DND-41 (cell line): ENCODE data around the gene PRKCA.
"Not testable (repeated sequence)": the region's sequence is repeated elsewhere in the genome, so short reads cannot be mapped to it uniquely, and the experiment has no call there.

Source experiments
- ATAC-seq: fragments of 200-7000 bp; cut with Tn5 transposase; 3 replicates; pipeline ENCODE4 v1.9.1; 2021; ENCODE audit warnings: low read depth; ENCODE audit not compliant: insufficient read depth
- DNase-seq: peaks from one replicate; pipeline ENCODE4 v3.0.0-alpha.2; 2020
- H2AFZ ChIP-seq: 2 replicates; pipeline ENCODE4 v1.6.0; 2012; ENCODE audit warnings: low read depth, low read length
- H3K27ac ChIP-seq: 2 replicates; pipeline ENCODE4 v1.5.1; 2012; ENCODE audit warnings: low read length, inconsistent platforms
- H3K27me3 ChIP-seq: fragments of 200-600 bp; sonication (generic); 2 replicates; pipeline ENCODE4 v1.6.0; 2012; ENCODE audit warnings: low read length, mild to moderate bottlenecking, inconsistent platforms; ENCODE audit not compliant: insufficient read depth, poor library complexity
- H3K36me3 ChIP-seq: 2 replicates; pipeline ENCODE4 v1.5.1; 2012; ENCODE audit warnings: low read length, inconsistent platforms; ENCODE audit not compliant: insufficient read depth
- H3K4me1 ChIP-seq: 2 replicates; pipeline ENCODE4 v1.5.1; 2012; ENCODE audit warnings: mild to moderate bottlenecking, low read length; ENCODE audit not compliant: insufficient read depth
- H3K4me2 ChIP-seq: 2 replicates; pipeline ENCODE4 v1.6.0; 2012; ENCODE audit warnings: mild to moderate bottlenecking, moderate library complexity, low read length, inconsistent platforms; ENCODE audit not compliant: insufficient read depth
- H3K4me3 ChIP-seq, 2 experiments: fragments of 200-600 bp in 1 of 2; shearing (Covaris generic) in 1 of 2; 2 replicates each; pipeline ENCODE4 v1.5.1; 2012 to 2016; ENCODE audit warnings: inconsistent platforms in 2 of 2, low read length in 2 of 2, mild to moderate bottlenecking in 2 of 2, low read depth in 1 of 2, moderate library complexity in 1 of 2
- H3K79me2 ChIP-seq: 2 replicates; pipeline ENCODE4 v1.6.0; 2012; ENCODE audit warnings: low read length, inconsistent platforms; ENCODE audit not compliant: insufficient read depth
- H3K9ac ChIP-seq: 2 replicates; pipeline ENCODE4 v1.6.0; 2012; ENCODE audit warnings: low read depth, mild to moderate bottlenecking, inconsistent platforms, low read length, moderate library complexity
- H3K9me3 ChIP-seq: 2 replicates; pipeline ENCODE4 v1.5.1; 2012; ENCODE audit warnings: low read length, moderate library complexity, mild to moderate bottlenecking, inconsistent platforms; ENCODE audit not compliant: insufficient read depth, severe bottlenecking
- H4K20me1 ChIP-seq: 2 replicates; pipeline ENCODE4 v1.6.0; 2012; ENCODE audit warnings: low read length; ENCODE audit not compliant: insufficient read depth
- EZH2 ChIP-seq: IDR thresholded peaks from 3 replicates; pipeline ENCODE4 v1.6.1; 2012; ENCODE audit warnings: borderline replicate concordance, low read depth, mild to moderate bottlenecking, moderate library complexity, low read length, inconsistent platforms; ENCODE audit not compliant: severe bottlenecking
- TF ChIP-seq, protein P1 (sequence below): IDR thresholded peaks from 2 replicates; pipeline ENCODE4 v1.5.1; 2012; ENCODE audit warnings: borderline replicate concordance, low read length, moderate library complexity, mild to moderate bottlenecking; ENCODE audit not compliant: poor library complexity, severe bottlenecking; ENCODE audit errors: extremely low read depth

Gene PRKCA

DNA sequence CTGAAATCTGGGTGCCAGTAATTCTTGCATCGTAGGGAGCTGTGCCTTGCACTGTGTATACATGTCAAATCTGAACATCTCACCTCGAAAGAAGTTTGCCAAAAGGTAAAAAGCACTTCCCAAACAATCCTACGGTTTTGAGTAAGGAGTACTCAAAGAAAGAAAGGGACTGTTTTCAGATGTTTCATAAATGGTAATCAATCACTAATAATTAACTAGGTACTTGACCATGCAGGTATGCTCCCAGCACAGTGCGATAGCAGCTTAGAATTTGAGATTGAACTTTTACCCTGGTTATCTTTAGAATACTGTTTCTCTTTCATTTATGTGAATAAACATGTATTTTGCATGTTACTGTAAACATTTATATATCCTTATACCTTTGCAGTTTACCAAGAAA, 39.0 kb downstream of the PRKCA start:
- no peak for DNase-seq
- no peak overlapping the region for H2AFZ ChIP-seq
- TF ChIP-seq, protein P1, sequence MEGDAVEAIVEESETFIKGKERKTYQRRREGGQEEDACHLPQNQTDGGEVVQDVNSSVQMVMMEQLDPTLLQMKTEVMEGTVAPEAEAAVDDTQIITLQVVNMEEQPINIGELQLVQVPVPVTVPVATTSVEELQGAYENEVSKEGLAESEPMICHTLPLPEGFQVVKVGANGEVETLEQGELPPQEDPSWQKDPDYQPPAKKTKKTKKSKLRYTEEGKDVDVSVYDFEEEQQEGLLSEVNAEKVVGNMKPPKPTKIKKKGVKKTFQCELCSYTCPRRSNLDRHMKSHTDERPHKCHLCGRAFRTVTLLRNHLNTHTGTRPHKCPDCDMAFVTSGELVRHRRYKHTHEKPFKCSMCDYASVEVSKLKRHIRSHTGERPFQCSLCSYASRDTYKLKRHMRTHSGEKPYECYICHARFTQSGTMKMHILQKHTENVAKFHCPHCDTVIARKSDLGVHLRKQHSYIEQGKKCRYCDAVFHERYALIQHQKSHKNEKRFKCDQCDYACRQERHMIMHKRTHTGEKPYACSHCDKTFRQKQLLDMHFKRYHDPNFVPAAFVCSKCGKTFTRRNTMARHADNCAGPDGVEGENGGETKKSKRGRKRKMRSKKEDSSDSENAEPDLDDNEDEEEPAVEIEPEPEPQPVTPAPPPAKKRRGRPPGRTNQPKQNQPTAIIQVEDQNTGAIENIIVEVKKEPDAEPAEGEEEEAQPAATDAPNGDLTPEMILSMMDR: no peak
- TF ChIP-seq EZH2: no peak
- H3K9me3 ChIP-seq: no peaks in the 10 kb centered on the region
- ATAC-seq: no peak
- H3K9ac ChIP-seq: no peak overlapping the region
- no peak overlapping the region for H3K4me2 ChIP-seq
- no peak overlapping the region for H3K4me3 ChIP-seq
- no peaks in the 10 kb centered on the region for H3K4me1 ChIP-seq
- no peak overlapping the region for H3K27ac ChIP-seq
- H3K79me2 ChIP-seq: peaks cover 82% of the 10 kb centered on the region
- H3K36me3 ChIP-seq: no peaks in the 10 kb centered on the region
- peaks cover 3% of the 10 kb centered on the region; the same call in 1 of the 2 replicates for H4K20me1 ChIP-seq
- no peaks in the 10 kb centered on the region for H3K27me3 ChIP-seq

DNA sequence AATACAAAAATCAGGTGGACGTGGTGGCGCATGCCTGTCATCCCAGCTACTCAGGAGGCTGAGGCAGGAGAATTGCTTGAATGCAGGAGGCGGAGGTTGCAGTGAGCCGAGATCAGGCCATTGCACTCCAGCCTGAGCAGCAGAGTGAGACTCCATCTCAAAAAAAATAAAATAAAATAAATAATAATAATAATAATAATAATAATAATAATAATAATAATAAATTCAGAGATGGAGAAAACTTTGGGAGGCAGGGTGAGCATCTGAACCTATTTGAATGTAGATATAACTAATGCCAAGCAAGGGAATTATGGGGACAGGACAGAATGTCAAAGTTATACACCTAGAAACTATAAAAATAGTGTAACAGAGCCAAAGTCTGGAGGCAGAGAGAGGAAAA, 39.9 kb downstream of the PRKCA start:
- DNase-seq, H3K4me1 ChIP-seq: not testable (repeated sequence)

DNA sequence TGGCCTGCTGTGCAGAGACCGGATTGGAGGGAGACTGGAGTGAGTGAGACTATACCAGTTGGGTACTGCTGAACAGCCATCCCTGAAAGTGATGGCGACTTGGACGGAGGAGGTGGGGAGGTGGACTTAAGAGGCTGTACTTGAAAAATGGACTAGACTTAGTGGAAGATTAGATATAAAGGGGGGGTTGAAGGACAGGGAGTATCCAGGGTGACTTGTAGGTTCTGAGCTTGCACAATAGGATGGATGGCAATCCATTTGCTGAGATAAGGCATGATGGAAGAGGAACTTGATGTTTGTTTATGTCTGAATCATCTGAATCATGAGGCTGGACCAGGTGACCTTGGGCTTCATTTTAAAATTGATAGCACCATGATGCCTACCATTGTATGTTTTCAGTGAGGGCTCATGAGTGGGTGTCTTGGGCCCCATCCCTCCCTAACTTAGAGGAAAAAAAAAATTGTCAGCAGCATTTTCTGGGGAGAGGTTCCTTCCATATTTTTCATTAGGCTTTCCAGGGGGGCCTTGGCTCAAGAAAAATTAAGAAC, 41.2 kb downstream of the PRKCA start:
- H3K4me3 ChIP-seq: no peak overlapping the region
- no peak overlapping the region for H3K27ac ChIP-seq
- no peaks in the 10 kb centered on the region; the same call in 1 of the 2 replicates for H4K20me1 ChIP-seq
- H3K9me3 ChIP-seq: no peaks in the 10 kb centered on the region
- no peaks in the 10 kb centered on the region for H3K4me1 ChIP-seq
- DNase-seq (no peak), ATAC-seq (no peak)
- H3K79me2 ChIP-seq: peaks cover 80% of the 10 kb centered on the region
- H3K9ac ChIP-seq: no peak overlapping the region
- H3K4me2 ChIP-seq: no peak overlapping the region
- no peaks in the 10 kb centered on the region for H3K36me3 ChIP-seq
- TF ChIP-seq EZH2: no peak
- TF ChIP-seq, protein P1: no peak
- H2AFZ ChIP-seq: no peak overlapping the region
- no peaks in the 10 kb centered on the region for H3K27me3 ChIP-seq

More for the DNA sequence above, 39.9 kb downstream of the PRKCA start:
- H3K27ac ChIP-seq, H3K27me3 ChIP-seq, H4K20me1 ChIP-seq, H3K9ac ChIP-seq, H3K9me3 ChIP-seq, ATAC-seq, H3K36me3 ChIP-seq, H3K4me3 ChIP-seq, H3K4me2 ChIP-seq, H2AFZ ChIP-seq: not testable (repeated sequence)
- peaks cover 81% of the 10 kb centered on the region for H3K79me2 ChIP-seq

DNA sequence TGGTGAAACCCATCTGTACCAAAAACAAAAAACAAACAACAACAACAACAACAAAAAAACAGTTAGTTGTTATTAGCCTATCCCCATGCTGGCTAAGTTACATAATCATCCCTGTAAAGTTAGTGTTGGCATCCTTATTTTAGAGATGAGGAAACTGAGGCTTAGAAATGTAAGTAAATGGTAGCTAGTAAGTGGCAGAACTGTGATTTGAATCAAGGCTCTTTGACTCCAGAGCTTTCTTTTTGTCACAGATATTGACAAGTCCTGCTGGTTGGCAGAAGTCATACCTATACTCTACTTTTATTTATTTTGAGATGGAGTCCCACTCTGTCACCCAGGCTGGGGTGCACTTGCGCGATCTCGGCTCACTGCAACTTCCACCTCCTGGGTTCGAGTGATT, 42.1 kb downstream of the PRKCA start:
- H3K9me3 ChIP-seq: no peaks in the 10 kb centered on the region
- H3K27ac ChIP-seq: no peak overlapping the region
- peaks cover 7% of the 10 kb centered on the region; the same call in 1 of the 2 replicates for H4K20me1 ChIP-seq
- H3K79me2 ChIP-seq: peaks cover 83% of the 10 kb centered on the region
- H3K27me3 ChIP-seq: no peaks in the 10 kb centered on the region
- H3K9ac ChIP-seq: no peak overlapping the region
- no peak overlapping the region for H3K4me2 ChIP-seq
- TF ChIP-seq EZH2: no peak
- TF ChIP-seq, protein P1: no peak
- H2AFZ ChIP-seq: no peak overlapping the region
- H3K4me3 ChIP-seq: no peak overlapping the region
- no peaks in the 10 kb centered on the region for H3K4me1 ChIP-seq
- ATAC-seq: no peak
- no peak for DNase-seq
- no peaks in the 10 kb centered on the region for H3K36me3 ChIP-seq
